ENCODE results near the gene CDC42BPB.

GRCh38 chr14:102947321-102948103, 109.8 kb downstream of the CDC42BPB start:
- no peak for TF ChIP-seq CTCF (IDR thresholded peaks at IDR 0.05)
- TF ChIP-seq POLR2A (IDR thresholded peaks at IDR 0.05): no peak

All from Peyer's patch (tissue), 4 donors.